Smooth muscle cell (in vitro differentiated cells): ENCODE results near the gene TBX6. TPM values are rescaled to one million over a fixed set of nuclear protein-coding genes. Genes with fewer than 3 reads are reported as not detected.

Experiments
- DNase-seq: peaks from one replicate; lab custom pipeline; 2025; ENCODE audit not compliant: unreplicated experiment; lab: John Stamatoyannopoulos, UW
- H2AFZ ChIP-seq: fragments of 200-600 bp; sonication (generic); 2 replicates; pipeline ENCODE4 v1.6.0; 2016; ENCODE audit warnings: antibody characterized with exemption, low read depth, mild to moderate bottlenecking
- H3F3A ChIP-seq: fragments of 200-600 bp; sonication (generic); 2 replicates; pipeline ENCODE4 v1.6.0; 2017; ENCODE audit warnings: antibody characterized with exemption, low read depth
- H3K27ac ChIP-seq: fragments of 200-600 bp; sonication (generic); 2 replicates; pipeline ENCODE4 v1.5.1; 2016; ENCODE audit warnings: low read depth, mild to moderate bottlenecking
- H3K27me3 ChIP-seq: fragments of 200-600 bp; sonication (generic); 2 replicates; pipeline ENCODE4 v1.6.1; 2016; ENCODE audit warnings: low read depth, mild to moderate bottlenecking
- H3K36me3 ChIP-seq: fragments of 200-600 bp; sonication (generic); 2 replicates; pipeline ENCODE4 v1.5.1; 2016; ENCODE audit warnings: low read depth
- H3K4me1 ChIP-seq: fragments of 200-600 bp; sonication (generic); 2 replicates; pipeline ENCODE4 v1.5.1; 2016; ENCODE audit warnings: low read depth
- H3K4me2 ChIP-seq: fragments of 200-600 bp; sonication (generic); 2 replicates; pipeline ENCODE4 v1.6.0; 2016; ENCODE audit warnings: mild to moderate bottlenecking
- H3K4me3 ChIP-seq: fragments of 200-600 bp; sonication (generic); 2 replicates; pipeline ENCODE4 v1.5.1; 2016; ENCODE audit warnings: mild to moderate bottlenecking
- H3K79me2 ChIP-seq: fragments of 200-600 bp; sonication (generic); 2 replicates; pipeline ENCODE4 v1.6.0; 2016; ENCODE audit warnings: low read depth, mild to moderate bottlenecking
- H3K9ac ChIP-seq: fragments of 200-600 bp; sonication (generic); 2 replicates; pipeline ENCODE4 v1.6.0; 2016; ENCODE audit warnings: low read depth
- H3K9me3 ChIP-seq: fragments of 200-600 bp; sonication (generic); replicated peaks from 2 replicates; pipeline ENCODE4 v1.5.1; 2016; ENCODE audit warnings: low read depth
- H4K20me1 ChIP-seq: fragments of 200-600 bp; sonication (generic); 2 replicates; pipeline ENCODE4 v1.6.0; 2016; ENCODE audit warnings: low read depth
- WGBS: methylation state at CpG from one replicate; pipeline ENCODE4 v1.1.7; 2016; ENCODE audit warnings: low lambda C conversion rate; 5-methylcytosine and 5-hydroxymethylcytosine counted together
- polyA plus RNA-seq: library from polyadenylated mRNA; unstranded; fragments of >200 nt; fragmentation: Nextera tagmentation; extraction: Ambion mirVana; gene quantifications from 2 replicates; pipeline ENCODE4 v1.2.1, GENCODE V29; 2016
- total RNA-seq: library from RNA; depleted of rRNA; stranded (reverse); fragments of >200 nt; gene quantifications from 2 replicates; pipeline ENCODE4 v1.2.3, GENCODE V29; 2014
- TF ChIP-seq, protein P1 (sequence below): fragments of 200-600 bp; sonication (generic); IDR thresholded peaks from 2 replicates; pipeline ENCODE4 v1.5.1; 2017; ENCODE audit warnings: borderline replicate concordance, mild to moderate bottlenecking, antibody characterized with exemption; ENCODE audit not compliant: insufficient read depth, poor library complexity, severe bottlenecking

TBX6 gene
- total and polyA plus RNA-seq, 2 experiments from 2014 or later: 0.13 to 1.6 TPM

GRCh38 chr16:30124985-30125379 lies 33.3 kb upstream of the TBX6 start:
- no peaks in the 10 kb centered on the region for H3K27me3 ChIP-seq
- no peak overlapping the region for H2AFZ ChIP-seq
- no peak overlapping the region for H3K4me2 ChIP-seq
- 91% methylated on average over 4 of the region's 4 CpGs for WGBS
- H3K4me1 ChIP-seq: no peaks in the 10 kb centered on the region
- TF ChIP-seq, protein P1, sequence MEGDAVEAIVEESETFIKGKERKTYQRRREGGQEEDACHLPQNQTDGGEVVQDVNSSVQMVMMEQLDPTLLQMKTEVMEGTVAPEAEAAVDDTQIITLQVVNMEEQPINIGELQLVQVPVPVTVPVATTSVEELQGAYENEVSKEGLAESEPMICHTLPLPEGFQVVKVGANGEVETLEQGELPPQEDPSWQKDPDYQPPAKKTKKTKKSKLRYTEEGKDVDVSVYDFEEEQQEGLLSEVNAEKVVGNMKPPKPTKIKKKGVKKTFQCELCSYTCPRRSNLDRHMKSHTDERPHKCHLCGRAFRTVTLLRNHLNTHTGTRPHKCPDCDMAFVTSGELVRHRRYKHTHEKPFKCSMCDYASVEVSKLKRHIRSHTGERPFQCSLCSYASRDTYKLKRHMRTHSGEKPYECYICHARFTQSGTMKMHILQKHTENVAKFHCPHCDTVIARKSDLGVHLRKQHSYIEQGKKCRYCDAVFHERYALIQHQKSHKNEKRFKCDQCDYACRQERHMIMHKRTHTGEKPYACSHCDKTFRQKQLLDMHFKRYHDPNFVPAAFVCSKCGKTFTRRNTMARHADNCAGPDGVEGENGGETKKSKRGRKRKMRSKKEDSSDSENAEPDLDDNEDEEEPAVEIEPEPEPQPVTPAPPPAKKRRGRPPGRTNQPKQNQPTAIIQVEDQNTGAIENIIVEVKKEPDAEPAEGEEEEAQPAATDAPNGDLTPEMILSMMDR: no peak
- H3F3A ChIP-seq: peaks cover 14% of the 10 kb centered on the region
- DNase-seq: no peak
- H3K36me3 ChIP-seq: no peaks in the 10 kb centered on the region
- no peak overlapping the region for H3K9ac ChIP-seq
- H3K9me3 ChIP-seq: no peaks in the 10 kb centered on the region
- no peaks in the 10 kb centered on the region for H3K79me2 ChIP-seq
- peak overlapping the region; percentile 63 for H3K27ac ChIP-seq
- no peak overlapping the region for H3K4me3 ChIP-seq
- H4K20me1 ChIP-seq: no peaks in the 10 kb centered on the region

DNA sequence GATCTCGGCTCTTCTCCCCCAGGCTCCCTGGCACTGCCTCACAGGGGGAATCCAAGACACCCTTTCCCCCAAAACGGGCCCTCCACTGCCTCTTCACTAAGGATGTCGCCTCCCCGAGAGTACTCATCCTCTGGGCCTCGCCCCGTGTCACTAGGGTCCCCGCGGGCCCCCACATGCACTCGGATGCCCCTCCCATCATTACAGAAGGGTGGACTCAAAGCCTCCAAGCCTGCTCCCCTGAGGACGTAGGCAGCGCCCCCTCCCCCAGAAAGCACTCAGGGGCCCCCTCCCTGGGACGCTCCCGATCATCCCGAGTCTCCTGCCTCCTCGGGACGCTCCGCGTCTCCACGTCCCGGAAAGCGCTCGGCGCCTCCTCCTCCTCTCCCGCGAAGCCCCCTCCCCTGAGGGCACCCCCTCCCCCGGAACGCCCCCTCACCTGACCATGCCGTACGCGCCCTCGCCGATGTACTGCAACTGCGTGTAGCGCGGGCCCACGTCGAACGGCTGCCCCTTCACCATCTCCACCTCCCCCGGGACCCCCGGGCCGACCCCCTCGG lies 31.0 kb upstream of the TBX6 start:
- DNase-seq: no peak
- no peak overlapping the region for H3K27ac ChIP-seq
- H3K36me3 ChIP-seq: no peaks in the 10 kb centered on the region
- H3K4me1 ChIP-seq: no peaks in the 10 kb centered on the region
- peaks cover 14% of the 10 kb centered on the region for H3F3A ChIP-seq
- no peaks in the 10 kb centered on the region for H3K79me2 ChIP-seq
- no peak overlapping the region for H2AFZ ChIP-seq
- H3K27me3 ChIP-seq: no peaks in the 10 kb centered on the region
- H3K9ac ChIP-seq: peak overlapping the region; percentile 59
- no peaks in the 10 kb centered on the region for H4K20me1 ChIP-seq
- H3K4me3 ChIP-seq: peak overlapping the region; percentile 59
- H3K4me2 ChIP-seq: peak overlapping the region; percentile 98
- TF ChIP-seq, protein P1: no peak
- WGBS: 5% methylated on average over 8 of the region's 42 CpGs
- no peaks in the 10 kb centered on the region for H3K9me3 ChIP-seq

- Histone ChIP-seq H3K36me3 (no peaks in the 10 kb centered on the region), H3K27me3 (no peaks in the 10 kb centered on the region), H3K79me2 (no peaks in the 10 kb centered on the region), H3K4me3 (peak overlapping the region; percentile 59), H3K9me3 (no peaks in the 10 kb centered on the region), H3F3A (peaks cover 14% of the 10 kb centered on the region), H3K27ac (no peak overlapping the region), H3K4me2 (peak overlapping the region; percentile 98), H2AFZ (no peak overlapping the region), H3K9ac (peak overlapping the region; percentile 59), H4K20me1 (no peaks in the 10 kb centered on the region), H3K4me1 (no peaks in the 10 kb centered on the region)
- no peak for DNase-seq
- TF ChIP-seq, protein P1: no peak
- WGBS: 81% methylated on average over 30 of the region's 31 CpGs
Observed at GRCh38 chr16:30121741-30122571, 30.2 kb upstream of the TBX6 start.
